Right renal pelvis (tissue), 4 donors: ENCODE measurements around the gene LEUTX. TPM values are rescaled to one million over a fixed set of nuclear protein-coding genes. Genes with fewer than 3 reads are reported as not detected.
"Not testable (repeated sequence)": the region's sequence is repeated elsewhere in the genome, so short reads cannot be mapped to it uniquely, and the experiment has no call there.

Experiments
- DNase-seq, 4 donors: peaks; one replicate each; pipeline ENCODE4 v3.0.0-alpha.2; 2013; ENCODE audit warnings: low read depth in 4 of 4, low spot score in 3 of 4, missing footprints in 1 of 4
- polyA plus RNA-seq, 4 donors: library from polyadenylated mRNA; unstranded; fragments of 120-200 nt; gene quantifications; one replicate each; pipeline ENCODE4 v1.2.1, GENCODE V29; 2013; ENCODE audit not compliant: insufficient read length in 4 of 4

Gene LEUTX
- polyA plus RNA-seq, 4 donors = not detected

GRCh38 chr19:39768786-39769185 lies 9.9 kb upstream of the LEUTX start:
- no peak for DNase-seq

GRCh38 chr19:39780894-39781293 lies 2.2 kb downstream of the LEUTX start:
- no peak for DNase-seq

GRCh38 chr19:39788244-39788643 lies 9.6 kb downstream of the LEUTX start:
- no peak for DNase-seq

GRCh38 chr19:39792999-39793546 lies 14.4 kb downstream of the LEUTX start:
- peak; percentile 63 to 77 (median 66) for DNase-seq

- DNase-seq = no peak
Measured at GRCh38 chr19:39795001-39795400, 16.3 kb downstream of the LEUTX start.

GRCh38 chr19:39796000-39796498 lies 17.4 kb downstream of the LEUTX start:
- DNase-seq = no peak

- no peak for DNase-seq
Measured at GRCh38 chr19:39797083-39797482, 18.4 kb downstream of the LEUTX start.

GRCh38 chr19:39802958-39803357 lies 24.3 kb downstream of the LEUTX start:
- DNase-seq = no peak

GRCh38 chr19:39805104-39805503 lies 26.4 kb downstream of the LEUTX start:
- no peak for DNase-seq

- no peak for DNase-seq
Measured at GRCh38 chr19:39807846-39808364, 29.3 kb downstream of the LEUTX start.

- not testable (repeated sequence) for DNase-seq
Measured at GRCh38 chr19:39808688-39809087, 30.0 kb downstream of the LEUTX start.

- DNase-seq = no peak
Measured at GRCh38 chr19:39809368-39809767, 30.7 kb downstream of the LEUTX start.

- DNase-seq = no peak
Measured at GRCh38 chr19:39810424-39810823, 31.8 kb downstream of the LEUTX start.

- DNase-seq = no peak
Measured at GRCh38 chr19:39811064-39811463, 32.4 kb downstream of the LEUTX start.

- no peak for DNase-seq
Measured at GRCh38 chr19:39813264-39813993, 34.8 kb downstream of the LEUTX start.

- not testable (repeated sequence) for DNase-seq
Measured at GRCh38 chr19:39814111-39814510, 35.5 kb downstream of the LEUTX start.

GRCh38 chr19:39814595-39814994 lies 35.9 kb downstream of the LEUTX start:
- no peak for DNase-seq

- no peak for DNase-seq
Measured at GRCh38 chr19:39816287-39817048, 37.8 kb downstream of the LEUTX start.

- DNase-seq = no peak
Measured at GRCh38 chr19:39817888-39818561, 39.4 kb downstream of the LEUTX start.

- no peak for DNase-seq
Measured at GRCh38 chr19:39818626-39819097, 40.0 kb downstream of the LEUTX start.

- no peak for DNase-seq
Measured at GRCh38 chr19:39819786-39820185, 41.1 kb downstream of the LEUTX start.
